HUES64 (cell line): ENCODE measurements around the gene LLPH. TPM values are rescaled to one million over a fixed set of nuclear protein-coding genes. Genes with fewer than 3 reads are reported as not detected.
"Not testable (repeated sequence)": the region's sequence is repeated elsewhere in the genome, so short reads cannot be mapped to it uniquely, and the experiment has no call there.

ENCODE experiments used
- H3K27ac ChIP-seq: 2 replicates; pipeline ENCODE4 v1.7.0; 2013; ENCODE audit warnings: low read depth, low read length, inconsistent platforms
- H3K27me3 ChIP-seq: 2 replicates; pipeline ENCODE4 v1.6.1; 2013; ENCODE audit warnings: mild to moderate bottlenecking, low read length; ENCODE audit not compliant: insufficient read depth
- H3K36me3 ChIP-seq: 2 replicates; pipeline ENCODE4 v1.6.1; 2013; ENCODE audit warnings: mild to moderate bottlenecking, low read length; ENCODE audit not compliant: insufficient read depth
- H3K4me1 ChIP-seq: 2 replicates; pipeline ENCODE4 v1.6.1; 2013; ENCODE audit warnings: mild to moderate bottlenecking, low read length, moderate library complexity; ENCODE audit not compliant: insufficient read depth
- H3K4me3 ChIP-seq: 2 replicates; pipeline ENCODE4 v1.5.1; 2013; ENCODE audit warnings: mild to moderate bottlenecking, low read length, moderate library complexity
- H3K9ac ChIP-seq: 2 replicates; pipeline ENCODE4 v1.6.1; 2013; ENCODE audit warnings: mild to moderate bottlenecking, low read depth, low read length
- H3K9me3 ChIP-seq: 2 replicates; pipeline ENCODE4 v1.6.1; 2013; ENCODE audit warnings: low read depth, low read length; ENCODE audit not compliant: insufficient read depth
- WGBS: fragments of 150-250, 120-280 bp; methylation state at CpG from one replicate; pipeline ENCODE4 v1.1.7; 2013; ENCODE audit warnings: missing lambda C conversion rate; 5-methylcytosine and 5-hydroxymethylcytosine counted together
- polyA plus RNA-seq, 2 experiments: library from polyadenylated mRNA; stranded (reverse); fragments of 50-300 nt; gene quantifications; one replicate each; pipeline ENCODE4 v1.2.3, GENCODE V29; 2013

LLPH gene
- polyA plus RNA-seq (2013, experiment 1 of 2) = 25.0 TPM
- 28.2 TPM for polyA plus RNA-seq (2013, experiment 2 of 2)

DNA sequence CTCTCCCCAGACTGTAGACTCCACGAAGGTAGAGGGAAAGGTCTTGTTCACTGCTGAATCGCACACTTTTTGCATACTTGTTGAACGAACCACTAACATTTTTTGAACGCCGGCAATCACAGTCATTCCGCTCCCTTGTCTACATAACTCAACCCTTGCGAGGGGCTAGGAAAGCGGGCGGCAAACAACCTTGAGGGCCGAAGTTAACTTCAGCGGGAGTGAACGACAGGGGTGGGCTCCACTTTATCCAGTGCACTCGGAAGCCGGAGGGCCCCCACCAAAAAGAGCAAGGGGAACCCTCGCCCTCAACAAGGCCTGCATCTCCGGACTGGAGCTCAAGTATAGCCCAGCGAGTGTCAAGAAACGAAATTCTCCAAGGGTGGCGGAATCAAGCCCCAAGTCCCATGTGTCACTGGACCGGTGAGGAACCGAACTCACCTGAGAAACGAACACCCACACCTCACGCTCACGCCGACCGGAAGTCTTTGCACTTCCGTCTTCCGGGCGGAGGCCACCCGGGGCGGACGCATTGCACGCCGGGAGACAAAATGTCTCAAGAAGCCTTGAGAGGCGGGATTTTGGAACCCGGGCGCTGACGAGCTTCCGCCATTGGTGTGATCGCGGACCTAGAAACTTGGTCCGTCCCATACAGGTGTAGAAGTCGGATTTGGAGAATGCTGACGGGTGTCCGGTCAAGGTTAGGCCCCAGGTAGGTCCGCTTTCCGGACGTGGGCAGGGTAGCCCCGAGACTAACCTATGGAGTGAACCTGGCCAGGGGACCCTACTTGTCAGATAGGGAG is at the start of gene LLPH:
Gene LLPH, minus strand, starts transcription at position 484 of the 800 bp plus-strand sequence. CDS start 1,644 bp downstream, outside the sequence.
- H3K27me3 ChIP-seq = no peaks in the 10 kb centered on the region
- H3K9me3 ChIP-seq = no peaks in the 10 kb centered on the region
- H3K36me3 ChIP-seq = peaks cover 33% of the 10 kb centered on the region
- H3K4me3 ChIP-seq = peak within 1 kb of the TSS; percentile 78
- H3K27ac ChIP-seq = peak within 1 kb of the TSS; percentile 87
- WGBS = under 1% methylated on average over 49 of the region's 49 CpGs
- peaks cover 16% of the 10 kb centered on the region for H3K4me1 ChIP-seq
- peak within 1 kb of the TSS; percentile 83 for H3K9ac ChIP-seq

DNA sequence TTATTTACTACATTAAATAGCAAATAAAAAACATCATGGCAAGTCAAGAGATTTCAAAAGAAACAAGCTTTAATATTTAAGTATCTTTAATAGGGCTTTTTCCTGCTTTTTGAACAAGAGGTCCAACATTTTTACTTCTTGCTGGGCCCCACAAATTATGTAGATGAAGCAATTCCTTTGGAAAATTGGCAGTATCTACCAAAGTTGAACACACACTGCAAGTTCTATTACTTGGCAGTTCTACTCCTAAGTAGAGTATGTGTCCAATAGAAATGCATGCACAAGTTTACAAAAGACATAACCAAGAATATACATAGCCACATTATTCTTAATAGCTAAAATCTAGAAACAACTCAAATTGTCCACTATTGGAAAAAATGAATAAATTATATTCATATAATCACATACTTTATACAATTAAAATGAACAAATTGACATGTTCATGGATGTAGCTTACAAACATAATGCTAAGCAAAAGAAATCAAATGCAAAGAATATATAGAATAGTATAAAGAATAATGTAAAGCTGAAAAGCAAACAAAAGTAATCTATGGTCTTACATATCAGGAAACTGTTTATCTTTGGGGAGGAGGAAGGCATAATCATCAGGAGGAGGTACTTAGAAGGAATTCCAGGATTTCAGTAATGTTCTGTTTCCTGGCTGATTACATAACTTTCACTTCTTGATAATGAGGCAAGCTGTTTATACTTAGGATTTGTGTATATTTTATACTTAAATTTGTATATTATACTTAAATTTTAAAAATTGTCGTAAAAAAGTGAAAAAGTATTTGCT is 45.8 kb upstream of the LLPH start:
- H3K27ac ChIP-seq = no peak overlapping the region
- no peaks in the 10 kb centered on the region for H3K4me1 ChIP-seq
- H3K4me3 ChIP-seq = no peak overlapping the region
- no peak overlapping the region for H3K9ac ChIP-seq
- H3K36me3 ChIP-seq = no peaks in the 10 kb centered on the region
- H3K27me3 ChIP-seq = no peaks in the 10 kb centered on the region
- no peaks in the 10 kb centered on the region for H3K9me3 ChIP-seq
- no CpG with 5 or more reads among the region's 1 CpG for WGBS

DNA sequence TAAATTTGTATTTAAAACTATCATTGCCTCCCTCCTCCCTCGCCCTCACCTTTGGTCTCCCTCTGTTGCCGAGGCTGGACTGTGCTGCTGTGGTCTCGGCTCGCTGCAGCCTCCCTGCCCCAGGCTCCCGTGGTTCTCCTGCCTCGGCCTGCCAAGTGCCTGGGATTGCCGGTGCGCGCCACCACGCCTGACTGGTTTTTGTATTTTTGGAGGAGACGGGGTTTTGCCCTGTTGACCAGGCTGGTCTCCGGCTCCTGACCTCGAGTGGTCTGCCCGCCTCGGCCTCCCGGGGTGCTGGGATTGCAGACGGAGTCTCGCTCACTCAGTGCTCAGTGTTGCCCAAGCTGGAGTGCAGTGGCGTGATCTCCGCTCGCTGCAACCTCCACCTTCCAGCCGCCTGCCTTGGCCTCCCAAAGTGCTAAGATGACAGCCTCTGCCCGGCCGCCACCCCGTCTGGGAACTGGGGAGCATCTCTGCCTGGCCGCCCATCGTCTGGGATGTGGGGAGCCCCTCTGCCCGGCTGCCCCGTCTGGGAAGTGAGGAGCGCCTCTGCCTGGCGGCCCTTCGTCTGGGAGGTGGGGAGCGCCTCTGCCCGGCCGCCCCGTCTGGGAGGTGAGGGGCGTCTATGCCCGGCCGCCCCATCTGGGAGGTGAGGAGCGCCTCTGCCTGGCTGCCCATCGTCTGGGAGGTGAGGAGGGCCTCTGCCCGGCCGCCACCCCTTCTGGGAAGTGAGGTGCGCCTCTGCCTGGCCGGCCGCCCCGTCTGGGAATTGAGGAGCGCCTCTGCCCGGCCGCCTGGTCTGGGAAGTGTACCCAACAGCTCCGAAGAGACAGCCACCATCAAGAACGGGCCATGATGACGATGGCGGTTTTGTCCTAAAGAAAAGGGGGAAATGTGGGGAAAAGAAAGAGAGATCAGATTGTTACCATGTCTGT is 44.1 kb upstream of the LLPH start:
- not testable (repeated sequence) for H3K9ac ChIP-seq, H3K4me1 ChIP-seq, H3K9me3 ChIP-seq, H3K27me3 ChIP-seq, H3K36me3 ChIP-seq, H3K4me3 ChIP-seq, H3K27ac ChIP-seq
- 95% methylated on average over 53 of the region's 54 CpGs for WGBS

DNA sequence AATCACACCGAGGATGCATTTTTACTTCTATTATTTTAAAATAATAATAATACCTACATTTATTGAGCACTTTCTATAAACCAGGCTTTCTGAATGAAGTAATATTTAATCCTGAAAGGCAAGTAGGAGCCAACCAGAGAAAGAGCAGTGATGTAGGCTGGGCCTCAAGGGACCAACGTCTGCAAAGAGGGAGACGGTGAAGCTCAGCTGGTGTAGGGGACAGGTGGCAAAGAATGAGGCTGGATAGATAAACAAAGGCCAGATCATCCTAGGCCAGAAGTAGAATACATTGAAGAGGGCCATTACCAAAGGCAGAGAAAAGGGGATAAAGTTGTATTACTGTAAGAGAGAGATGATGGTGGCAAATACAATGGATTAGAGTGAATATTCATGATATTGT is 40.1 kb upstream of the LLPH start:
- Histone ChIP-seq H3K4me3 (no peak overlapping the region; the same call in 1 of the 2 replicates), H3K27ac (no peak overlapping the region), H3K36me3 (no peaks in the 10 kb centered on the region), H3K27me3 (no peaks in the 10 kb centered on the region), H3K9ac (no peak overlapping the region), H3K9me3 (no peaks in the 10 kb centered on the region; the same call in 1 of the 2 replicates), H3K4me1 (peaks cover 7% of the 10 kb centered on the region)
- WGBS = 96% methylated on average over 3 of the region's 3 CpGs

DNA sequence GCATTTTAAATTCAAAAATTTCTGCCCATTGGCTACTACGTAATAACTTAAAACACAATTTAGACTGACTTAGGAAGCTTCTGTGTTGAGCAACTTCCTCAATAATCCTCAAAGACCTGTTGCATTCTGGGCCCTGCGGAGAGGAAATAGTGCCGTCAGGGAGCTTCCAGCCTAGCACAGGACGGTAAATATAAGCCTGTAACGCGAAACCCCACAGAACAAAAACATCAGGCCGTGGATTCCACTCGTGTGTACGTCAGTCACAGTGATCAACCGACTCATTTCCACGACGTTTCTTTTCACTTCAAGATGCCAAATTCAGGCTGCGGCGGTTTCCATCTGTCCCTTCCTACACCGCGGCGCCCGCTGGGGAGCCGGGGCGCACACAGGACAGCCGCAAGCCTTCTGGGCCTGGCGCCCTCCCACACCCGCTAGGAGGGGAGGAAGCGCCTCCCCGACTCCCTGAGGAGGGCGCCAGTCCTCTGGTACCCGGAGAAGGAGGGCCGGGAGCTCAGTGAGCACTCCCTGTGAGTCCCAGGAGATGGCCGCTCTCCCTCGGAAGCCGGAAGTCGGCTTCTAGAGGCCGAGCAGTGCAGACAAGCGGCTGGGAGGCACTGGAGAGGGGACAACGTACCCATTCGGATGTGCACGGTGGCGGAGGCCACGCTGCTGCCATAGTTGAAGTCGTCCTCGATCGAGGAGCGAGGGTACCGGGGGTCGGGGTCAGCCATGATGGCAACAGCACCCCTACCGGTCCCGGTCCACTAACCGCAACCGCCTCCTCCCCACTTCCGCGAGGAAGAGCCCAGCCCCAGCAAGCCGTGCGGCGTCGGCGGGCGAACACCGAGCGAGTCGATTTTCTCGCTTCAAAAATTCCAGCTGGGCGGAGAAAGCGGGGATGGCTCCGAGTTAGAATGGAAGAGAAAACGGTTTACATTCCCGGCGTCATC is 38.9 kb upstream of the LLPH start, which contains the start of gene TMBIM4:
Gene TMBIM4, minus strand, starts transcription at position 776 of the 950 bp plus-strand sequence. Its CDS starts 45 bp downstream, at position 731.
- Histone ChIP-seq H3K4me1 (peaks cover 7% of the 10 kb centered on the region), H3K27me3 (no peaks in the 10 kb centered on the region)
- 2% methylated on average over 67 of the region's 67 CpGs for WGBS

DNA sequence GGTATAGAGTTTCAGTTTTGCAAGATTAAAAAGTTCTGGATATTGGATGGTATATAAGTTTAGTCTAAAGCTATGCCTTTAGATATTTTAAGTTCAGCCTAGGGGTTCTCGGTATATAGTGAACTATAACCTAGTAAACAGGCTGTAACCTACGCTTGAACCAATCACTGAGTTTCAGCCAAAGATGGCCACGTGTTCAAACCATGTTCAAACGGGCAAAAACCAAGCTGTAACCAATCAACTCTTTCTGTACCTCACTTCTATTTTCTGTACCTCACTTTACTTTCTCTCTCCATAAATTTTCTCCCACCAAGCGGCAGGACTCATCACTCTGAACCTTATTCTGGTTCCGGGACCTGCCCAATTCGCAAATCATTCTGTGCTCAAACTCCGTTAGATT is 37.9 kb upstream of the LLPH start:
- Histone ChIP-seq H3K27ac (no peak overlapping the region), H3K4me1 (peaks cover 7% of the 10 kb centered on the region), H3K27me3 (no peaks in the 10 kb centered on the region), H3K9me3 (peaks cover 7% of the 10 kb centered on the region; the same call in 1 of the 2 replicates), H3K4me3 (peak overlapping the region; percentile 98), H3K36me3 (no peaks in the 10 kb centered on the region), H3K9ac (peak overlapping the region; percentile 92; the same call in 1 of the 2 replicates)
- 91% methylated on average over 8 of the region's 8 CpGs for WGBS

More for the DNA sequence above, 38.9 kb upstream of the LLPH start, which contains the start of gene TMBIM4:
- H3K36me3 ChIP-seq = no peaks in the 10 kb centered on the region
- peak within 1 kb of the TSS; percentile 92 for H3K9ac ChIP-seq
- peak within 1 kb of the TSS; percentile 98 for H3K4me3 ChIP-seq
- peak within 1 kb of the TSS; percentile 97 for H3K27ac ChIP-seq
- H3K9me3 ChIP-seq = peaks cover 7% of the 10 kb centered on the region; the same call in 1 of the 2 replicates

DNA sequence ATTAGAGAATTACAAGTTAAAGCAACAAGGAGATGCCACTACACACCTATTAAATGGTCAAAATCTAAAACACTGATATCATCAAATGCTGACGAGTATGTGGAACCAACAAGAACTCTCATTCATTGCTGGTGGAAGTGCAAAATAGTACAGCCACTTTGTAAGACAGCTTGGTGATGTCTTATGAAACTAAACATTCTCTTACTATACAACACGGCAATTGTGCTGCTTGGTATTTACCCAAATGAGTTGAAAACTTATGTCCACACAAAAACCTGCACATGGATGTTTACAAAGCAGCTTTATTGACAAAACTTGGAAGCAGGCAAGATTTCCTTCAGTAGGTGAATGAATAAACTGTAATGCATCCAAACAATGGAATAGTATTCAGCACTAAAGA is 36.0 kb upstream of the LLPH start:
- H3K27me3 ChIP-seq = no peaks in the 10 kb centered on the region
- H3K9ac ChIP-seq = no peak overlapping the region
- H3K4me3 ChIP-seq = no peak overlapping the region
- H3K4me1 ChIP-seq = peaks cover 7% of the 10 kb centered on the region
- no peaks in the 10 kb centered on the region for H3K36me3 ChIP-seq
- no peak overlapping the region for H3K27ac ChIP-seq
- H3K9me3 ChIP-seq = peaks cover 7% of the 10 kb centered on the region; the same call in 1 of the 2 replicates
- 90% methylated on average over 2 of the region's 2 CpGs for WGBS

DNA sequence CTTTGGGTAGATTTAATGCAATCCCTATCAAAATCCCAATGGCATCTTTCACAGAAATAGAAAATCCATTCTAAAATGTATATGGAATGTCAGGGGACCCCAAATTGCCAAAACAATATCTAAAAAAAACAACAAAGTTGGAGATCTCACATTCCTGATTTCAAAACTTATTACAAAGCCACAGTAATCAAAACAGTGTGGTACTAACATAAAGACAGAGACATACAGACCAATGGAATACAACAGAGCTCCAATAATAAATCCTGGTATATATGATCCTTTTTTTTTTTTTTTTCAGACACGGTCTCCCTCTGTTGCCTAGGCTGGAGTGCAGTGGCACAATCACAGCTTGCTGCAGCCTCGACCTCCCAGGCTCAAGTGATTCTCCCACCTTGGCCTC is 34.6 kb upstream of the LLPH start:
- no peak overlapping the region for H3K4me3 ChIP-seq
- WGBS = 95% methylated on average over 2 of the region's 2 CpGs
- peaks cover 7% of the 10 kb centered on the region; the same call in 1 of the 2 replicates for H3K9me3 ChIP-seq
- peaks cover 7% of the 10 kb centered on the region for H3K4me1 ChIP-seq
- no peaks in the 10 kb centered on the region for H3K27me3 ChIP-seq
- no peak overlapping the region for H3K9ac ChIP-seq
- no peak overlapping the region for H3K27ac ChIP-seq
- H3K36me3 ChIP-seq = no peaks in the 10 kb centered on the region

DNA sequence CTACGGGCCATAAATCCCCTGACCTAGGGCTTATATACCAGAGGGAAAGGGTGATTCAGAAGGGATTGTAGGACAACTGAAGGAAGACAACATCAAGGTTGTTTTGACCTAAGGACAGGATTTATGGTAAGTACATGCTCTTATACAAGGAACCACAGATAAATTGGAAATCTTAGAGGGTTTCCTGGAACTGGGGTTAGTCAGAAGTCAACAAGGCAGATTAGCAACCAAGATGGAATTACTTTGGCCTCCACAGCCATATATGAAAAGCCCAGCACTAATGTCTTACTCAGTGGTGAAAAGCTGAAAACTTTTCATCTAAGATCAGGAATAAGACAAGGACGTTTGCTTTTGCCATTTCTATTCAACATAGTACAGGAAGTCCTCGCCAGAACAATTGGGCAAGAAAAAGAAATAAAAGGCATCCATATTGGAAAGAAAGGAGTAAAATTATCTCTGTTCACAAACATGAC is 33.8 kb upstream of the LLPH start:
- WGBS = 91% methylated on average over 2 of the region's 3 CpGs
- Histone ChIP-seq H3K36me3 (peaks cover 8% of the 10 kb centered on the region; the same call in 1 of the 2 replicates), H3K9me3 (peaks cover 7% of the 10 kb centered on the region; the same call in 1 of the 2 replicates), H3K4me3 (no peak overlapping the region), H3K27me3 (no peaks in the 10 kb centered on the region), H3K9ac (no peak overlapping the region), H3K27ac (no peak overlapping the region), H3K4me1 (peaks cover 7% of the 10 kb centered on the region)
